Fibroblast of the aortic adventitia (primary cell): Measurements from ENCODE around the gene XYLT1. TPM values are rescaled to one million over a fixed set of nuclear protein-coding genes. Genes with fewer than 3 reads are reported as not detected.

Experiments used
- DNase-seq: peaks from one replicate; pipeline ENCODE4 v3.0.0-alpha.2; 2010; ENCODE audit warnings: low read depth
- H3K4me3 ChIP-seq: 2 replicates; pipeline ENCODE4 v1.5.1; 2011; ENCODE audit warnings: low read depth, mild to moderate bottlenecking, control low read depth, low read length, moderate library complexity
- total RNA-seq: library from RNA; depleted of rRNA; stranded (reverse); fragments of >200 nt; gene quantifications from 2 replicates; pipeline ENCODE4 v1.2.3, GENCODE V29; 2012; ENCODE audit warnings: low replicate concordance
- TF ChIP-seq, protein P1 (sequence below): IDR thresholded peaks from 2 replicates; pipeline ENCODE4 v1.5.1; 2011; ENCODE audit warnings: mild to moderate bottlenecking, low read length, control low read depth, inconsistent platforms; ENCODE audit not compliant: insufficient read depth

XYLT1 gene, protein sequence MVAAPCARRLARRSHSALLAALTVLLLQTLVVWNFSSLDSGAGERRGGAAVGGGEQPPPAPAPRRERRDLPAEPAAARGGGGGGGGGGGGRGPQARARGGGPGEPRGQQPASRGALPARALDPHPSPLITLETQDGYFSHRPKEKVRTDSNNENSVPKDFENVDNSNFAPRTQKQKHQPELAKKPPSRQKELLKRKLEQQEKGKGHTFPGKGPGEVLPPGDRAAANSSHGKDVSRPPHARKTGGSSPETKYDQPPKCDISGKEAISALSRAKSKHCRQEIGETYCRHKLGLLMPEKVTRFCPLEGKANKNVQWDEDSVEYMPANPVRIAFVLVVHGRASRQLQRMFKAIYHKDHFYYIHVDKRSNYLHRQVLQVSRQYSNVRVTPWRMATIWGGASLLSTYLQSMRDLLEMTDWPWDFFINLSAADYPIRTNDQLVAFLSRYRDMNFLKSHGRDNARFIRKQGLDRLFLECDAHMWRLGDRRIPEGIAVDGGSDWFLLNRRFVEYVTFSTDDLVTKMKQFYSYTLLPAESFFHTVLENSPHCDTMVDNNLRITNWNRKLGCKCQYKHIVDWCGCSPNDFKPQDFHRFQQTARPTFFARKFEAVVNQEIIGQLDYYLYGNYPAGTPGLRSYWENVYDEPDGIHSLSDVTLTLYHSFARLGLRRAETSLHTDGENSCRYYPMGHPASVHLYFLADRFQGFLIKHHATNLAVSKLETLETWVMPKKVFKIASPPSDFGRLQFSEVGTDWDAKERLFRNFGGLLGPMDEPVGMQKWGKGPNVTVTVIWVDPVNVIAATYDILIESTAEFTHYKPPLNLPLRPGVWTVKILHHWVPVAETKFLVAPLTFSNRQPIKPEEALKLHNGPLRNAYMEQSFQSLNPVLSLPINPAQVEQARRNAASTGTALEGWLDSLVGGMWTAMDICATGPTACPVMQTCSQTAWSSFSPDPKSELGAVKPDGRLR
- 9.2 and 32.7 TPM in 2 replicates for total RNA-seq

DNA sequence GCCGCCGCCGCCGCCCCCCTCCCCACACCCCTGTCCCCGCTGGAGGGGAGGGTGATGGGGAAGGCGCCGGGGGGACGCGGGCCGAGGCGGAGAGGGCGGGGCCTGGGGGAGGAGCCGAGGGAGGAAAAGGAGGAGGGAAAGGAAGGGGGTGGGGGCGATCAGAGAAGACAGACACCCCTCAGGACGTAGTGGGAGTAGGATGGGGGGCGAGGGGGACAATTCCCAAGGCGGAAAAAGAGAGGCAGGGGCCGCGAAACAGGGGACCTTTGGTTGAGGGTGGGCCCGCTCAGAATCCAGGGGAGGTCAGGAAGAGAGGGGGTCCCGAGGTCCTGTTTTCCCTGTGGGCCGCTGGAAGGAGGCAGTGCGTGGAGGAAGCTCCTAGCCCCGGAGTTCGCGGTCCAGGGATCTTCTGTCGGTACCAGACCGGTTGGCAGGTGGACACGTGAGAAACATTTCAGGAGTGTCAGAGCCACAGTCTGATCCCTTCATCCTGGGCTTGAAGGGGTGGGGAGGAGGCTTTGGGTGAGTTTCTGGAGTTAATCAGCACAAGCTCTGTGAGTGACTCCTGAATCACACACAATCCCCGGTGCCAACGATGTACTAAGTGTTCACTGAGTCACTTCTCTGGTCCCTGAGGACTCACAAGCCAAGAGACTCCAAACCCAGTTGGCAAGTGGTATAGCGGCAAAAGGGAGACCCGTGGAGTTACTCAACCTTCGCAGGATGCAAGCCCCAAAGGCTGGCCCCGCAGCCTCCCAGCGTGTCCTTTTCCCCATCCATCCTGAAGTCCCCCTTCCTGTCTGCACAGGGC is at the start of gene XYLT1:
Gene XYLT1 (minus strand): TSS at position 53 of the 811 bp plus-strand sequence. CDS start 164 bp downstream, outside the sequence.
- TF ChIP-seq, protein P1, sequence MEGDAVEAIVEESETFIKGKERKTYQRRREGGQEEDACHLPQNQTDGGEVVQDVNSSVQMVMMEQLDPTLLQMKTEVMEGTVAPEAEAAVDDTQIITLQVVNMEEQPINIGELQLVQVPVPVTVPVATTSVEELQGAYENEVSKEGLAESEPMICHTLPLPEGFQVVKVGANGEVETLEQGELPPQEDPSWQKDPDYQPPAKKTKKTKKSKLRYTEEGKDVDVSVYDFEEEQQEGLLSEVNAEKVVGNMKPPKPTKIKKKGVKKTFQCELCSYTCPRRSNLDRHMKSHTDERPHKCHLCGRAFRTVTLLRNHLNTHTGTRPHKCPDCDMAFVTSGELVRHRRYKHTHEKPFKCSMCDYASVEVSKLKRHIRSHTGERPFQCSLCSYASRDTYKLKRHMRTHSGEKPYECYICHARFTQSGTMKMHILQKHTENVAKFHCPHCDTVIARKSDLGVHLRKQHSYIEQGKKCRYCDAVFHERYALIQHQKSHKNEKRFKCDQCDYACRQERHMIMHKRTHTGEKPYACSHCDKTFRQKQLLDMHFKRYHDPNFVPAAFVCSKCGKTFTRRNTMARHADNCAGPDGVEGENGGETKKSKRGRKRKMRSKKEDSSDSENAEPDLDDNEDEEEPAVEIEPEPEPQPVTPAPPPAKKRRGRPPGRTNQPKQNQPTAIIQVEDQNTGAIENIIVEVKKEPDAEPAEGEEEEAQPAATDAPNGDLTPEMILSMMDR: no peak
- DNase-seq: peak; percentile 98
- peak within 1 kb of the TSS; percentile 75 for H3K4me3 ChIP-seq

DNA sequence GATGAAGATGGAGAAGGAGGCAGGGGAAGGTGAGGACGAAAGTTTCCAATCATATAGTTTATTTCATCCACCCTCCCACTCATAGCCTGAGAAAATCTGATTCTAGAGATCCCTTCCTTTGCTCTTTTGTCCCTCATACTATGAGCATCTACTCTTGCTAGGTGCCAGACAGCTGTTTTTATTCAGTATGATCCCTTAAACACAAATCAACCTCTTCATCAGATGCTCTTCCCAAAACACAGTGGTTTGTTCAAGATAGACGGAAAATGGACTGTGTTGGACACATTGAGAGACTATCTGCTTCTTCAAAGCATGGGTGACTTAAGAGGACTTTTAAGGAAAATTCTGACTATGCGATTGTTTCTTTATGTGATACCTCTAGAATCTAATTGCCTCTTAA is 49.4 kb upstream of the XYLT1 start:
- H3K4me3 ChIP-seq: no peak overlapping the region
- no peak for DNase-seq
- TF ChIP-seq, protein P1: no peak

DNA sequence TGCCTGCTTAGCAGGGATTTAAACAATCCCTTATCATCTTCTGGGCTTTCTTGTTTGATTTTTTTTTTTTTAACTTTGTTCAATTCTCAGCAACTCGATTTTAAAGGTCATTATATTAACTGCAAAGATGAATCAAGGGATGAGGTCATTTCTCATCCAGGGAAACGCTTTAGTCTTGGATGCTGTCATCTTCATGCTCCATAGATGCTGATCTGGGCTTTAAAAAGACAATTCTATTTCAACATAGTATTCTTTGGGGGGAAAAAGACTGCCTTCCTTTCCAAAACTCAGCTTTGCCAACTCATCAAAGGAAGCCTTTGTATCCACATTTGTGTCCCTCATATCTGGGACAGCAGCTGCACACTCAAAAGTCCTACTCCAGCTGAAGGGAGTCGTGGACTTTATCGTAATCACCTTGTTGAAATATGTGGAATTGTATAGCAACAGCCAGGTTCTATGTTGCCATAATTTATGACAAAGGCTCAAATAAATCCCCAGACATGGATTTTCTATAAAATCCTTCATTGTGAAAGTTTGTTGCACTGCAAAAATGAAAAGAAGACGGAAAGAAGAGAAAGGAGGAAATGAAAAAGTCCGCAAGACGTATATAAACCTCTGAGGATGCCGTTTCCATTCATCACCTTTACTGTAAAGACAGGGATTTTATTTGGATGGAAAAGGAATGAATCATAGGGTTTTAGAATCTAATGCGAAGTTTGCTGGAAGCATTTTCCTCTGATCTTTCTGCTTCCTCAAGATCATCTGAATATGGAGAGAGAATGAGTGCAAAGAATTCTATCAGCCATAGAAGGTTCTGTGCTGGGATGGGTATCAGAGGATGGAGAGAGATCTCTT is 48.6 kb upstream of the XYLT1 start:
- TF ChIP-seq, protein P1: no peak
- peak; percentile 58 for DNase-seq
- no peak overlapping the region for H3K4me3 ChIP-seq

DNA sequence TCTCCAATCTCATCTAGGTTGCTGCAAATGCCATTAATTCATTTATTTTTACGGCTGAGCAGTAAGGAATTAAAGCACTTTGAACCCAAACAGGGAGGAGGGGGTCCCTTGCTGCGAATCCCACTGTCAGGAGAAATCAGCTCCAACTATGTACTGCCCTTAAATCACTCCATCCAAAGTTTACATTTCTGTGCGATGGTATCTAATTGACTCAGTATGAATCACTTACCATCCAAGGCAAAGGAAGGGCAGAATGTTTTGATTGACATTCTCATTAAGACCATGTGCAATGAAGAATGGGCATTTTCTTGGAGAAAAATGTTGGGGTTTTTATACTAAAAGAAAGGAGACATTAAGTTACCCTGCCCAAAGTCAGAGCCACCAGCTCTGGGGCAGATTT is 47.7 kb upstream of the XYLT1 start:
- peak; percentile 57 for DNase-seq
- no peak overlapping the region for H3K4me3 ChIP-seq
- TF ChIP-seq, protein P1: no peak

DNA sequence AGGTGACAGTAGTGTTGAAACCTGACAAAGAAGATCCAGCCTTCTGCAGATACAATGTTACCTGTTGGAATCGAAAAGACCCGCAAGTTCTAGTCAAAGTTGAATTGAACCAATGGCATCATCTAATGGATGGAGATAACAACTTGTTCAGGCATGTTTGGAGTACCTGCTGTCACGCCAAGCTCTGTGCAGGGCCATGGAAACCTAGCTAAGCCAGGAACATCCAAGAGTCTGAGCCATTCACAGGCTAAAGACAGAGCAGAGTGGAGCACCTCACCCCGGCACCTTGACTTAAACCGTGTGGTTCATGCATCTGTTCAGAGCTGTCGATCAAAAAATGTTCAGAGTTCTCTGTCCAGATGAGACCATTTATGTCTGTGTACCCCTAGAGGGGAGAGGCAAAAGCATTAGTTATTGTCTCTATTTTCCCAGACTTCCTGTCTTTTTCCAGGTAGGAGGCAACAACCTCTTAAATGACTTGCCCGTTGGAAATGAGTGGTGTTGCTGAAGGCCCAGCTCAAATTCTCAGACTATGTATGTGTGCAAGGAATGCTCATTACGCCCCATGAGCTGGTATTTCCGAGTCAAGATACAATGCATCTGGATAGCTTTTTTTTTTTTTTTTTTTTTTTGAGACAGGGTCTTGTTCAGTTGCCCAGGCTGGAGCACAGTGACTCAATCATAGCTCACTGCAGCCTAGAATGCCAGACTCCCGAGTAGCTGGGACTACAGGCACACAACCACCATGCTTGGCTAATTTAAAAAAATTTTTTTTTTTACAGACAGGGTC is 44.9 kb upstream of the XYLT1 start:
- H3K4me3 ChIP-seq: no peak overlapping the region
- peak; percentile 86 for DNase-seq
- TF ChIP-seq, protein P1: no peak
